HG03378 (cell line): ENCODE measurements around the gene OR7D4.
"Not testable (repeated sequence)": the region's sequence is repeated elsewhere in the genome, so short reads cannot be mapped to it uniquely, and the experiment has no call there.

Experiments used
- ATAC-seq: cut with Tn5 transposase; IDR thresholded peaks from one replicate; pipeline ENCODE4 v1.9.1; 2021; ENCODE audit warnings: mild to moderate bottlenecking, moderate library complexity; ENCODE audit not compliant: unreplicated experiment

OR7D4 gene

GRCh38 chr19:9219489-9219888 lies at the start of gene OR7D4:
Gene OR7D4 (minus strand): TSS chr19:9219589. CDS start chr19:9214837, 4,752 bp downstream.
- no peak for ATAC-seq

DNA sequence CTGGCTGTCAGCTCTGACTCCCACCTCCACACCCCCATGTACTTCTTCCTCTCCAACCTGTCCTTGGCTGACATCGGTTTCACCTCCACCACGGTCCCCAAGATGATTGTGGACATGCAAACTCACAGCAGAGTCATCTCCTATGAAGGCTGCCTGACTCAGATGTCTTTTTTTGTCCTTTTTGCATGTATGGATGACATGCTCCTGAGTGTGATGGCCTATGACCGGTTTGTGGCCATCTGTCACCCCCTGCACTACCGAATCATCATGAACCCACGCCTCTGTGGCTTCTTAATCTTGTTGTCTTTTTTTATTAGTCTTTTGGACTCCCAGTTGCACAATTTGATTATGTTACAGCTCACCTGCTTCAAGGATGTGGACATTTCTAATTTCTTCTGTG lies 31.8 kb upstream of the OR7D4 start:
- ATAC-seq = no peak

DNA sequence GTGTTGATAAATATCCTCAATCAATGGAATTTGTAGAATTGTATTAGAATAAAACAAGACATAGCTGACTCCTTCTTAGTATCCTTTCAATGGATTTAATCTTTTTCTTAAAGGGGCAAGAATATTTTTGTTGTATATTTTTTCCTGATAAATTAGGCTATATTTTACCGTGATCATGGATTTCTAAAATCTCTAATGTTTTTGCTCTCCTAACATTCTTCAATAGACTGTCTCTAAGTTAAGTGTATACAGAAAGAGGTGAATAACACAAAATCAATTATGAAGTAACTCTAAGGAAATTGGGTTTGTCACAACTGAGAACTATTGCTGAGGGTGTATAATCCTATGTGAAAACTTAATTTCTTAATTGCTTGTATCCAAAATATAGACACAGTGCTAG lies 31.2 kb upstream of the OR7D4 start, which contains the start of gene OR7E24:
OR7E24 (plus strand) TSS at position 301 of the 400 bp plus-strand sequence. CDS start 114 bp downstream, outside the sequence.
- ATAC-seq = no peak

DNA sequence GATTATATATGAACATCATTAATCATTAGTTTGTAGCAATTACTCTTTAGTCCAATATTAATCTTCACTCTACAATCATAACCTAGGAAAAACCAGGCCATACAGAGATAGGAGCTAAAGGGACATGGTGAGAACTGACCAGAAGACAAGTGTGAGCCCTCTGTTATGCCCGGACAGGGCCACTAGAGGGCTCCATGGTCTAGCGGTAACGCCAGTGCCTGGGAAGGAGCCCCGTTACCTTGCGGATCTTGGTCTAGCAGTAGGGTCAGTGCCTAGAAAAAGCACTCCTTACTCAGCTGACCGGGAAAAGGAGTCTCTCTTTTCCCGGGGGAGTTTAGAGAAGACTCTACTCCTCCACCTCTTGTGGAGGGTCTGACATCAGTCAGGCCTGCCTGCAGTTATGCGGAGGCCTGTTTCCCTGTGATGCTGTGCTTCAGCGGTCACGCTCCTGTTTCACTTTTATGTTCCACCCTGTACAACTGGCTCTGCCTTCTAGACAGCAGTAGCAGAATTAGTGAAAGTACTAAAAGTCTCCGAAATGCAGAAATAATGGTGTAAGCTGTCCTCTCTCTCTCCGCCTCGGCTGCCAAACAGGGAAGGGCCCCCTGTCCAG lies 13.8 kb downstream of the OR7D4 start:
- no peak for ATAC-seq

DNA sequence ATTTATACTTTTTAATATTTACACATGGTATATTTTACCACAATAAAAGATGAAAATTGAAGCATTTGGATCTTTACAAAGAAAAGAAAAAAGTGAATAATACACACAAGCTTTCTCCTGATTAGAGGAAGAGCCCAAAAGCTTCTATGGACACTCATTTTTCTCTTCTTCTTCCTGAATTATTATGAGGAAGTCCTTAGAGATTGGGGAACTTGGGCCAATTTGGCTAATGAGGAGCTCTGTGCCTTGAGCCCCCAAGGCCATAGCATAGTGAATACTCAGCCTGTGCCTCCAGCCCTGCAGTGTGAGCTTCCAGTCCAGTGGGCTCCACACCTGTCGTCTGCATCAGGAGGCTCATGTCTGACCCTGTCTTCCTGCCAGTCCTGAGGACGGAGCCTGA lies 21.3 kb downstream of the OR7D4 start:
- ATAC-seq = not testable (repeated sequence)

DNA sequence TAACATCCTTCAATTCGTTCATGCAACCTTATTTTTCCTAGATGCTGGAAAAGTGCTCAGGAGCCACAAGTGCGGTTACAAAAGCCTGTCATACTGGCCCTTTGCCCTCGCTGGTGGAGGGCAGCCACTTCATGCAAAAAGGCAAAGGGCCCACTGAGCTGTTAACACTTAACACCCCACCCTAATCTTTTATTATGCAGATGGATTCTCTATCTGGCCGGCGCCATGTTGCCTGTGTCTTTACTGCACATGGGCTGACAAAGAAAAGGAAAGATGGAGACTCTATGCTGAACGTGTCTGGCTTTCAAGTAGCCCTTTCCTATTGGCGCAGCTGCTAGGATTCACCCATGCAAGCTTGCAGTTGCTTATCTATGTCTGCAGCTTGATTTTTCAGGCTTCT lies 29.9 kb downstream of the OR7D4 start:
- ATAC-seq = no peak

DNA sequence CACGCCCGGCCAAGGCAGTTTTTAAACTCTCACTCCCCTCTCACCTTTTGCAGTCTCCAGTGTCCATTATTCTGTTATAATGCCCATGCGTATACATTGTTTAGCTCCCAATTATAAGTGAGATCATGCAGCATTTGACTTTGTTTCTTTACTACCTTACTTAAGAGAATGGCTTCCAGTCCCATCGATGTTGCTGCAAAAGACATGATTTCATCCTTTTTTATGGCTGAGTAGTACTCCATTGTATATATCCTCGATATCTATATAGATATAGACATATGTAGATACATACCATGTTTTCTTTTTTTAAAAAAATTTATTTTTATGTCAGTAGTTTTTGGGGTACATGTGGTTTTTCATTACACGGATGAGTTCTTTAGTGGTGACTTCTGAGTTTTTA lies 32.2 kb downstream of the OR7D4 start:
- ATAC-seq = no peak

DNA sequence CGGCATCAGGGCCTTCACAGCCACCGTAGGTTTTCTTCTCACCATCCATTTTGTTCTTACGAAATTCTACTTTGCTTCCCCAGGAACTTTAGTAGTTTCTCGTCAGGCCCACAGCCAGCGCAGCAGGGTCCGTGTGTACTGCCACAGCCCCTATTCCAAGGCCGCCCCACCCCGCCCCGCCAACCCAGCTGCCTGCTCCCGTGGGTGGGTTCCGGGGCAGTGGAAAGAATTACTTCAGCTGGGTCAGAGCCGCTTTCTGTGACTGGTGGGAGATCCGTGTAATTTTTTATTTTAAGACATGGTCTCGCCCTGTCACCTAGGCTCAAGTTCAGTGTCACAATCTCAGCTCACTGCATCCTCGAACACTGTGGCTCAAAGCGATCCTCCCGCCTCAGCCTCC lies 36.4 kb downstream of the OR7D4 start:
- ATAC-seq = no peak

GRCh38 chr19:9178901-9179300 lies 40.5 kb downstream of the OR7D4 start, which contains the start of gene OR7D2:
Gene OR7D2 (plus strand): TSS chr19:9178979. CDS start chr19:9185782, 6,803 bp downstream.
- ATAC-seq = no peak

DNA sequence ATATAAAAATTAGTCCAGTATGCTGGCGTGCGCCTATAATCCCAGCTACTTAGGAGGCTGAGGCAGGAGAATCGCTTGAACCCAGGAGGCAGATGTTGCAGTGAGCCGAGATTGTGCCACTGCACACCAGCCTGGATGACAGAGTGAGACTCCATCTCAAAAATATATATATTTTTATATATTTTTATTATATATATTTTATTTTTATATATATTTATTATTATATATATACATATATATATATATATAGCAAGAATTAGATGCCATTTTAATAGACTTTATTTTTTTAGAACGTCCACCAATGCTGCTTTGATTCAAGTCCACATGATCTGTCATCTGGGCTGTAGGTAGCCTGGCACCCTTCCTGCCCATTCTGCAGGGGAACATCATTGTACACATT lies 44.1 kb downstream of the OR7D4 start:
- ATAC-seq = no peak

GRCh38 chr19:9171393-9171991 lies 47.9 kb downstream of the OR7D4 start:
- no peak for ATAC-seq

- no peak for ATAC-seq
These were observed 52.5 kb downstream of the OR7D4 start for GRCh38 chr19:9166846-9167245.

GRCh38 chr19:9165261-9165660 lies 54.1 kb downstream of the OR7D4 start:
- no peak for ATAC-seq

- no peak for ATAC-seq
These were observed 58.0 kb downstream of the OR7D4 start for GRCh38 chr19:9161427-9161826.
